ENCODE data around the gene ALKBH2.

DNA sequence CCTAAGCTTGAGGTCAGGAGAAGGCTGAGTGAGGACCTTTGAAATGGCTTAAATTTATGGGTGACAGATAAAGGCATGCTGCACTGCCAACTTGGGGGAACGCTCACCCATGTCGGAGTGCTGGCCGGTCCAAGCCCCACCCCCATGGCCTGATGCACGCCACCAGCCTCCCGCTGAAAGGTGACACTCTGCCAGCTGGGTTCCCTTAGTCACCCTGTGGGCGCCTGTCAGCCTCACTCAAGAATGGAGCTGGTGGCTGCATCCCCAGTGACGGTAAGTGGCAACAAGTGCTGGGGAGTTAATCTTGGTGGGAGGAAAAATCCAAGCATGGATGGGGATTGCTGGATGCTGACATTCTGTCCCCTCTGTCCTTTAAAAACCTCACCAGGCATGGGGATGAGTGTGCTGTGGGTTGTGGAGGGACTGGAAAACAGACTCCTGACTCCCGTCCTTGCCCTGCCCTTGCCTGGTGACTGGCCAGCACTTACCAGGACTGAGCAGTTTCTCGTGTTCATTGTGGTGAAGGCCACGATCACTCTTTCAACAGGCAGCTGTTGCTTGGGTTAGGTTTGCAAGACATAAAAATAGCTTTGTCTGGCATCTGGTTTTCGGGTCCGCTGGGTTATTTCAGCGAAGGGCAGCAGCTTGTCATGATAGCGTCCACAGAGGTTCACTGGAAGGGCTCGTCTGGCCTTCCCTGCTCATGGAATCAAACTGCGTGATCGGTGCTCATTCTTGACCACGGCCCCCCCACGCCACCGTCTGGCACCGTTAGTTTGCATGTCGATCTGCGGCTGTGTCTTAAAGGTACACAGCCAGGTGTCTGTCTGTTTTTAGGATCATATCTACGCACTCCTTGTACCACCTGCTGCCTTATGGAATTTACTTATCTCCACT, 38.1 kb upstream of the ALKBH2 start:
- TF ChIP-seq BACH2 (CRISPR knock-in tag; IDR thresholded peaks at IDR 0.05; ENCODE audit: borderline replicate concordance) (no peak), ZNF565 (CRISPR knock-in tag; conservative IDR thresholded peaks at IDR 0.05; ENCODE audit: low read depth) (no peak)
